Measurements from ENCODE around the gene CORO7. TPM values are rescaled to one million over a fixed set of nuclear protein-coding genes. Genes with fewer than 3 reads are reported as not detected.

The CORO7 gene
- total and polyA plus RNA-seq, 9 of the 15 experiments (the other 6 are each of a cell fraction or from before 2014, with no cell fraction given), result 0.45 to 77.2 (median 18.7) TPM

DNA sequence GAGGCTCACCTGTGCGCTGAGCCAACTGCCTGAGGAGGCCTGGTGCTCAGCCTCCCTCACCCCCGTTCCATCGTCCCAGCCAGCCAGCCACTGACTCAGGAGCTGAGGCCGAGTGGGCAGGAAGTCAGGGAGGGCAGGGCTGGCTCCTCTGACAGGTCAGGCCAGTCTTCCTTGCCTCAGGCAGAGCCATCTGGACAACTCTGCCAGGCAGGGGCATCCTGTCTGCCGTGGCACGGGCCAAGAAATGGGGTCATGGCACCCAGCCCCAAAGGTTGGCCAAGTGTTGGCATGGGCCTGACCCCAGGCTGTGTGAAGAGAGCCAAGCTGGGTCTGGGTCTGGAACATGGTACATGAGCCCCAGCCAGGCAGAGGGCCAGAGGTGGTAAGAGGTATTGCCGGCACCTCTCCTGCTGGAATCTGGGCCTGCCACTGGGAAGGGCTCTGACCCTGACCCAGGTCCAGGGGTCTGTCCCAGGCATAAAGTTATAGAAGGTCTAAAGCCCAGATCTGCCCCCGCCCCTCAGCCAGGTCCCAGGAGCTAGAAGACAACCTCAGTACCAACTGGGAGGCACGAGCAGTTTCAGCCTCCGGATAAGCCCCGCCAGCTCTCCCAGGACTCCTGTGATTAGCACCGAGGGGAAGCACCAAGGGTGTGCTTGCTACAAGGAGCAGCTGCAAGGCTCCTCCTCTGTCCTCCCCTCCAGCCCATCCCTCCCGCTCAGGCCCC, 47.2 kb downstream of the CORO7 start:
- no peak overlapping the region for H3K4me2 ChIP-seq (ENCODE audit: insufficient read depth, low read length)
- peaks cover 44 to 77% of the 10 kb centered on the region in 2 experiments for H3K4me1 ChIP-seq (replicated peaks in 1 of 2; ENCODE audit: control insufficient read depth in 2 of 2, insufficient read depth in 2 of 2, low read length in 2 of 2)
- H2AFZ ChIP-seq (ENCODE audit: low read depth, low read length), result no peak overlapping the region
- H3K27me3 ChIP-seq (ENCODE audit: control insufficient read depth in 2 of 2, insufficient read depth in 2 of 2, low read length in 2 of 2), result no peaks in the 10 kb centered on the region
- H3K9me1 ChIP-seq (ENCODE audit: control insufficient read depth, insufficient read depth, low read length), result no peaks in the 10 kb centered on the region
- FAIRE-seq, result no peak
- H3K9me3 ChIP-seq (replicated peaks; ENCODE audit: control insufficient read depth, insufficient read depth, low read depth, low read length), result no peaks in the 10 kb centered on the region
- no TSS peak for BruUV-seq (replicated peaks)
- POLR2A ChIA-PET, result interaction anchor here (0.9 kb wide), 1 partner anchor 12 kb away, joined by 3 read pairs; no protein-coding TSS in a partner anchor
- WGBS (ENCODE audit: insufficient coverage, low coverage, missing lambda C conversion rate), result 77% methylated on average over 11 of the region's 13 CpGs
- H3K4me3 ChIP-seq, result no peak overlapping the region
- in situ Hi-C loops (cut with MboI) (no loop called here), intact Hi-C loops (cut with micrococcal nuclease) (no loop called here)
- H3K79me2 ChIP-seq (ENCODE audit: control insufficient read depth, insufficient read depth, low read length), result peaks cover 12% of the 10 kb centered on the region
- peak overlapping the region in 1 of 2 experiments; percentile 91; a peak in 2 of 4 replicates for H3K9ac ChIP-seq (ENCODE audit: insufficient read depth in 1 of 2, low read depth in 2 of 2, low read length in 2 of 2)
- no peak overlapping the region for H3K27ac ChIP-seq (ENCODE audit: extremely low read depth, low read depth, low read length)
- H4K20me1 ChIP-seq (replicated peaks; ENCODE audit: control insufficient read depth, insufficient read depth, low read length), result peaks cover 2% of the 10 kb centered on the region; the same call in 1 of the 2 replicates
- no peak for DNase-seq (ENCODE audit: extremely low read depth in 1 of 4, low spot score in 3 of 4)
- peaks cover 16% of the 10 kb centered on the region; the same call in 2 of the 3 replicates for H3K36me3 ChIP-seq (ENCODE audit: control insufficient read depth, insufficient read depth, low read length)
- CTCF ChIA-PET (ENCODE audit: low intra/inter-chr PET ratio), result no interaction called here
- ATAC-seq, result no peak
- TF ChIP-seq ZNF253 (CRISPR knock-in tag; conservative IDR thresholded peaks at IDR 0.05), result no peak
- no peak for TF ChIP-seq TRIM28 (IDR thresholded peaks at IDR 0.05)
- TF ChIP-seq, protein P1, sequence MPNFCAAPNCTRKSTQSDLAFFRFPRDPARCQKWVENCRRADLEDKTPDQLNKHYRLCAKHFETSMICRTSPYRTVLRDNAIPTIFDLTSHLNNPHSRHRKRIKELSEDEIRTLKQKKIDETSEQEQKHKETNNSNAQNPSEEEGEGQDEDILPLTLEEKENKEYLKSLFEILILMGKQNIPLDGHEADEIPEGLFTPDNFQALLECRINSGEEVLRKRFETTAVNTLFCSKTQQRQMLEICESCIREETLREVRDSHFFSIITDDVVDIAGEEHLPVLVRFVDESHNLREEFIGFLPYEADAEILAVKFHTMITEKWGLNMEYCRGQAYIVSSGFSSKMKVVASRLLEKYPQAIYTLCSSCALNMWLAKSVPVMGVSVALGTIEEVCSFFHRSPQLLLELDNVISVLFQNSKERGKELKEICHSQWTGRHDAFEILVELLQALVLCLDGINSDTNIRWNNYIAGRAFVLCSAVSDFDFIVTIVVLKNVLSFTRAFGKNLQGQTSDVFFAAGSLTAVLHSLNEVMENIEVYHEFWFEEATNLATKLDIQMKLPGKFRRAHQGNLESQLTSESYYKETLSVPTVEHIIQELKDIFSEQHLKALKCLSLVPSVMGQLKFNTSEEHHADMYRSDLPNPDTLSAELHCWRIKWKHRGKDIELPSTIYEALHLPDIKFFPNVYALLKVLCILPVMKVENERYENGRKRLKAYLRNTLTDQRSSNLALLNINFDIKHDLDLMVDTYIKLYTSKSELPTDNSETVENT (CRISPR knock-in tag; IDR thresholded peaks at IDR 0.05), result no peak
- no peak for TF ChIP-seq CHCHD3 (CRISPR knock-in tag; IDR thresholded peaks at IDR 0.05)
- no peak for TF ChIP-seq ZNF583 (CRISPR knock-in tag; IDR thresholded peaks at IDR 0.05)
- TF ChIP-seq, protein P2, sequence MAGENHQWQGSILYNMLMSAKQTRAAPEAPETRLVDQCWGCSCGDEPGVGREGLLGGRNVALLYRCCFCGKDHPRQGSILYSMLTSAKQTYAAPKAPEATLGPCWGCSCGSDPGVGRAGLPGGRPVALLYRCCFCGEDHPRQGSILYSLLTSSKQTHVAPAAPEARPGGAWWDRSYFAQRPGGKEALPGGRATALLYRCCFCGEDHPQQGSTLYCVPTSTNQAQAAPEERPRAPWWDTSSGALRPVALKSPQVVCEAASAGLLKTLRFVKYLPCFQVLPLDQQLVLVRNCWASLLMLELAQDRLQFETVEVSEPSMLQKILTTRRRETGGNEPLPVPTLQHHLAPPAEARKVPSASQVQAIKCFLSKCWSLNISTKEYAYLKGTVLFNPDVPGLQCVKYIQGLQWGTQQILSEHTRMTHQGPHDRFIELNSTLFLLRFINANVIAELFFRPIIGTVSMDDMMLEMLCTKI (IDR thresholded peaks at IDR 0.05; ENCODE audit: partially characterized antibody), result no peak
- no peak for TF ChIP-seq TCFL5 (CRISPR knock-in tag; conservative IDR thresholded peaks at IDR 0.05)
- TF ChIP-seq NR2F6 (CRISPR knock-in tag; IDR thresholded peaks at IDR 0.05), result no peak
- no peak for TF ChIP-seq RBM15 (IDR thresholded peaks at IDR 0.05; ENCODE audit: insufficient read depth, low read length)
- TF ChIP-seq KLF13 (tag; IDR thresholded peaks at IDR 0.05; ENCODE audit: borderline replicate concordance, low read depth), result no peak
- TF ChIP-seq FOXP1 (CRISPR knock-in tag; IDR thresholded peaks at IDR 0.05), result no peak
- no peak for TF ChIP-seq ARID2 (IDR thresholded peaks at IDR 0.05)
- TF ChIP-seq SRSF1 (IDR thresholded peaks at IDR 0.05; ENCODE audit: low read depth, low read length), result no peak
- TF ChIP-seq, protein P3, sequence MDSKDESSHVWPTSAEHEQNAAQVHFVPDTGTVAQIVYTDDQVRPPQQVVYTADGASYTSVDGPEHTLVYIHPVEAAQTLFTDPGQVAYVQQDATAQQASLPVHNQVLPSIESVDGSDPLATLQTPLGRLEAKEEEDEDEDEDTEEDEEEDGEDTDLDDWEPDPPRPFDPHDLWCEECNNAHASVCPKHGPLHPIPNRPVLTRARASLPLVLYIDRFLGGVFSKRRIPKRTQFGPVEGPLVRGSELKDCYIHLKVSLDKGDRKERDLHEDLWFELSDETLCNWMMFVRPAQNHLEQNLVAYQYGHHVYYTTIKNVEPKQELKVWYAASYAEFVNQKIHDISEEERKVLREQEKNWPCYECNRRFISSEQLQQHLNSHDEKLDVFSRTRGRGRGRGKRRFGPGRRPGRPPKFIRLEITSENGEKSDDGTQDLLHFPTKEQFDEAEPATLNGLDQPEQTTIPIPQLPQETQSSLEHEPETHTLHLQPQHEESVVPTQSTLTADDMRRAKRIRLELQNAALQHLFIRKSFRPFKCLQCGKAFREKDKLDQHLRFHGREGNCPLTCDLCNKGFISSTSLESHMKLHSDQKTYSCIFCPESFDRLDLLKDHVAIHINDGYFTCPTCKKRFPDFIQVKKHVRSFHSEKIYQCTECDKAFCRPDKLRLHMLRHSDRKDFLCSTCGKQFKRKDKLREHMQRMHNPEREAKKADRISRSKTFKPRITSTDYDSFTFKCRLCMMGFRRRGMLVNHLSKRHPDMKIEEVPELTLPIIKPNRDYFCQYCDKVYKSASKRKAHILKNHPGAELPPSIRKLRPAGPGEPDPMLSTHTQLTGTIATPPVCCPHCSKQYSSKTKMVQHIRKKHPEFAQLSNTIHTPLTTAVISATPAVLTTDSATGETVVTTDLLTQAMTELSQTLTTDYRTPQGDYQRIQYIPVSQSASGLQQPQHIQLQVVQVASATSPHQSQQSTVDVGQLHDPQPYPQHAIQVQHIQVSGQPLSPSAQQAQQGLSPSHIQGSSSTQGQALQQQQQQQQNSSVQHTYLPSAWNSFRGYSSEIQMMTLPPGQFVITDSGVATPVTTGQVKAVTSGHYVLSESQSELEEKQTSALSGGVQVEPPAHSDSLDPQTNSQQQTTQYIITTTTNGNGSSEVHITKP (IDR thresholded peaks at IDR 0.05; ENCODE audit: partially characterized antibody), result no peak

All from K562 (cell line).